Fibroblast of mammary gland (primary cell): ENCODE measurements around the gene CPXM2.

Experiments
- DNase-seq: peaks from one replicate; pipeline ENCODE4 v3.0.0-alpha.2; 2010; ENCODE audit warnings: low read depth
- H3K4me3 ChIP-seq: 2 replicates; pipeline ENCODE4 v1.5.1; 2011; ENCODE audit warnings: low read depth, mild to moderate bottlenecking, low read length, moderate library complexity; ENCODE audit not compliant: control insufficient read depth
- CTCF ChIP-seq: conservative IDR thresholded peaks from 2 replicates; pipeline ENCODE4 v1.5.1; 2011; ENCODE audit warnings: low read depth, low read length, inconsistent platforms; ENCODE audit not compliant: control insufficient read depth, insufficient read depth

CPXM2 gene

GRCh38 chr10:123906884-123907652 is 15.5 kb upstream of the CPXM2 start:
- no peak overlapping the region for H3K4me3 ChIP-seq
- no peak for TF ChIP-seq CTCF
- no peak for DNase-seq

GRCh38 chr10:123906296-123906695 is 14.7 kb upstream of the CPXM2 start:
- TF ChIP-seq CTCF: no peak
- H3K4me3 ChIP-seq: no peak overlapping the region
- DNase-seq: no peak

- no peak overlapping the region for H3K4me3 ChIP-seq
- no peak for TF ChIP-seq CTCF
- no peak for DNase-seq
These were observed 13.3 kb upstream of the CPXM2 start for GRCh38 chr10:123904834-123905409.

- no peak for TF ChIP-seq CTCF
- no peak for DNase-seq
- no peak overlapping the region for H3K4me3 ChIP-seq
These were observed 12.0 kb upstream of the CPXM2 start for GRCh38 chr10:123903621-123904020.

- H3K4me3 ChIP-seq: no peak overlapping the region
- no peak for TF ChIP-seq CTCF
These were observed 10.0 kb upstream of the CPXM2 start for GRCh38 chr10:123901621-123902020.

GRCh38 chr10:123897146-123897545 is 5.5 kb upstream of the CPXM2 start:
- peak; percentile 41 for TF ChIP-seq CTCF
- no peak overlapping the region for H3K4me3 ChIP-seq
- no peak for DNase-seq

More at GRCh38 chr10:123901621-123902020, 10.0 kb upstream of the CPXM2 start:
- DNase-seq: no peak
